ENCODE measurements around the gene PHTF2. TPM values are rescaled to one million over a fixed set of nuclear protein-coding genes. Genes with fewer than 3 reads are reported as not detected.

PHTF2 gene
- total RNA-seq, 4 donors from 2014 or later: 14.5 to 28.6 (median 24.1) TPM

DNA sequence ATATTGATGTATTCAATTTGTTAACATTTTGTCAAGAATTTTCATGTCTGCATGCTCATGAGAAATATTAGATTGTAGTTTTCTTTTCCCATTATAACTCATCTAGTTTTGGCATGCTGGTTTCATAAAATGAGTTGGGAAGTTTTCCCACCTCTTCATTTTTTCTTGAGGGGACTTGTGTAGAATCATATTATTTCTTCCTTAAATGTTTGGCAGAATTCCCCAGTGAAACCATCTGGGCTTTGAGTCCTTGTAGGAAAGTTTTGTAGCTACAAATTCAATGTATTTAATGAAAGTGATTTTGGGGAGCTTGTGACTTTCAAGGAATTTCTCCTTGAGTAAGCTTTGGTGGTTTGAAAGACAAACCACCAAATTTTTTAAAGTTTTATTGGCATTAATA, 173.2 kb downstream of the PHTF2 start:
- Histone ChIP-seq H3K36me3 (no peaks in the 10 kb centered on the region), H3K4me3 (no peak overlapping the region), H3K27ac (no peak overlapping the region), H3K4me1 (no peaks in the 10 kb centered on the region), H3K27me3 (no peaks in the 10 kb centered on the region), H3K9me3 (no peaks in the 10 kb centered on the region)
- in situ Hi-C loops (cut with MboI; ENCODE audit: low pct_ligation_motif_present in 1 of 4, low pct_unique_long_range_greater_than_20kb in 1 of 4, low sequenced_read_pairs in 3 of 4): no loop called here
- DNase-seq: no peak
- TF ChIP-seq POLR2AphosphoS5 (IDR thresholded peaks at IDR 0.05) (no peak), POLR2A (IDR thresholded peaks at IDR 0.05) (no peak), EP300 (IDR thresholded peaks at IDR 0.05; ENCODE audit: low read depth) (no peak)
- TF ChIP-seq, protein P1, sequence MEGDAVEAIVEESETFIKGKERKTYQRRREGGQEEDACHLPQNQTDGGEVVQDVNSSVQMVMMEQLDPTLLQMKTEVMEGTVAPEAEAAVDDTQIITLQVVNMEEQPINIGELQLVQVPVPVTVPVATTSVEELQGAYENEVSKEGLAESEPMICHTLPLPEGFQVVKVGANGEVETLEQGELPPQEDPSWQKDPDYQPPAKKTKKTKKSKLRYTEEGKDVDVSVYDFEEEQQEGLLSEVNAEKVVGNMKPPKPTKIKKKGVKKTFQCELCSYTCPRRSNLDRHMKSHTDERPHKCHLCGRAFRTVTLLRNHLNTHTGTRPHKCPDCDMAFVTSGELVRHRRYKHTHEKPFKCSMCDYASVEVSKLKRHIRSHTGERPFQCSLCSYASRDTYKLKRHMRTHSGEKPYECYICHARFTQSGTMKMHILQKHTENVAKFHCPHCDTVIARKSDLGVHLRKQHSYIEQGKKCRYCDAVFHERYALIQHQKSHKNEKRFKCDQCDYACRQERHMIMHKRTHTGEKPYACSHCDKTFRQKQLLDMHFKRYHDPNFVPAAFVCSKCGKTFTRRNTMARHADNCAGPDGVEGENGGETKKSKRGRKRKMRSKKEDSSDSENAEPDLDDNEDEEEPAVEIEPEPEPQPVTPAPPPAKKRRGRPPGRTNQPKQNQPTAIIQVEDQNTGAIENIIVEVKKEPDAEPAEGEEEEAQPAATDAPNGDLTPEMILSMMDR (IDR thresholded peaks at IDR 0.05): no peak
- intact Hi-C loops (cut with DNase I; ENCODE audit: low total_unique reads): no loop called here

DNA sequence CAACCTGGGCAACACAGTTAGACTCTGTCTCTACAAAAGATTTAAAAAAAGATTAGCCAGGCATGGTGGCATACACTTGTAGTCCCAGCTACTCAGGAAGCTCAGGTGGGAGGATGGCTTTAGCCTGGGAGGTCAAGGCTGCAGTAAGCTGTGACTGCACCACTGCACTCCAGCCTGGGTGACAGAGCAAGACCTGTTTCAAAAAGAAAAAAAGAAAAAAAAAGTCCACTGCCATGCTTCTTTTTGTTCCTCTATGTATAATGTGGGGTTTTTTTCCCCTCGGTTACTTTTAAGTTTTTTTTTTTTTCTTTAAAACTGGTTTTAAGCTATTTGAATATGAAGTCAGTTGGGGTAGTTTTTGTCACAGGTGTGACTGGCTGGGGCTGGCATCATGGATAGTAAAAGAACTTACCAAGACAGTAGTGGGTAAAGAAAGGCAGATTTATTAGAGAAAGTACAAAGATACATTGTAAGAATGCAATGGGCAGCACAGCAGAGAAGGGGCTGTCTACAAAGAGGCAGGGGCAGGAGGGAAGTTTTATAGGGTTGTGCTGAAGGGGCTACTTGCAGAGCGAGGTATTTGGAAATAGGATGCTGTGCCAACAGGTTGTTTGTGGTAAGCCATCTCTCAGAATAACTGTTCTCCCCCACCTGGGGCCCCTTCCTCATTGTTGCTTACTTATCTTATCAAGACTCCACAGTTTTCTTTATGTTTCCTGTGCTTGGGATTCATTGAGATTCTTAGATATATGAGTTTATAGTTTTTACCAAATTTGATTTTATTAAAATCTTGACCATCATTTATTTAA, 177.3 kb downstream of the PHTF2 start:
- Histone ChIP-seq H3K36me3 (no peaks in the 10 kb centered on the region), H3K4me1 (no peaks in the 10 kb centered on the region)
- 66 to 70% methylated on average over 2 of the region's 2 CpGs for WGBS, 2 donors (ENCODE audit: low coverage in 1 of 2)

DNA sequence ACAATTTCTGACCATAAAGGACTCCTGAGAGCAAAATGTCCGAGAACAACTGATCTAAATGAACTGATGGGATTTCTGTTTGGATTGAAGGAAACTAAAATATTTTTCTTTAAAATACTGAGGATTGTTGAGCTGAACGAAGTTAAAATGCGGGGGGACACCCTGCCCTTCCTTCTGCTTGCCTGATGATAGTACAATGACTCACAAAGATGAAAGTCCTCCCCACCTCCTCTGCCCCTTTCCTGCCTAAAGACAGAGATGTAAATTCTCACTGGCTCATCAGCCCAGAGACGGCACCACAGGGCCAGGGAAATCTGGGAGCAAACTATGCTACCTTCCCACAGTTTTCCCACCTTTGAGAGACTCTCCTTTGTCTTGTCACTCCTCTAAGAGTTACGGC, 180.6 kb downstream of the PHTF2 start:
- H3K4me1 ChIP-seq: no peaks in the 10 kb centered on the region
- 88 to 94% methylated on average over 3 to 5 of the region's 5 CpGs for WGBS, 2 donors (ENCODE audit: low coverage in 1 of 2)

More for the DNA sequence above, 177.3 kb downstream of the PHTF2 start:
- H3K27me3 ChIP-seq: no peaks in the 10 kb centered on the region
- TF ChIP-seq EP300 (IDR thresholded peaks at IDR 0.05; ENCODE audit: low read depth): no peak
- DNase-seq: no peak
- H3K9me3 ChIP-seq: no peaks in the 10 kb centered on the region
- H3K4me3 ChIP-seq: no peak overlapping the region
- H3K27ac ChIP-seq: no peak overlapping the region
- in situ Hi-C loops (cut with MboI; ENCODE audit: low pct_ligation_motif_present in 1 of 4, low pct_unique_long_range_greater_than_20kb in 1 of 4, low sequenced_read_pairs in 3 of 4): no loop called here
- intact Hi-C loops (cut with DNase I; ENCODE audit: low total_unique reads): no loop called here

GRCh38 chr7:77980087-77980713, 181.6 kb downstream of the PHTF2 start:
- in situ Hi-C loops (cut with MboI; ENCODE audit: low pct_ligation_motif_present in 1 of 4, low pct_unique_long_range_greater_than_20kb in 1 of 4, low sequenced_read_pairs in 3 of 4): no loop called here
- no peak overlapping the region for H3K27ac ChIP-seq
- 70 to 88% methylated on average over 2 to 3 of the region's 3 CpGs for WGBS, 2 donors (ENCODE audit: low coverage in 1 of 2)

More for the DNA sequence above, 180.6 kb downstream of the PHTF2 start:
- no peak for DNase-seq
- TF ChIP-seq EP300 (IDR thresholded peaks at IDR 0.05; ENCODE audit: low read depth) (no peak), POLR2A (IDR thresholded peaks at IDR 0.05) (no peak), POLR2AphosphoS5 (IDR thresholded peaks at IDR 0.05) (no peak)
- TF ChIP-seq, protein P1 (IDR thresholded peaks at IDR 0.05): no peak
- intact Hi-C loops (cut with DNase I; ENCODE audit: low total_unique reads): no loop called here
- no peaks in the 10 kb centered on the region for H3K36me3 ChIP-seq
- H3K9me3 ChIP-seq: no peaks in the 10 kb centered on the region
- no peak overlapping the region for H3K27ac ChIP-seq
- H3K27me3 ChIP-seq: no peaks in the 10 kb centered on the region
- in situ Hi-C loops (cut with MboI; ENCODE audit: low pct_ligation_motif_present in 1 of 4, low pct_unique_long_range_greater_than_20kb in 1 of 4, low sequenced_read_pairs in 3 of 4): no loop called here
- H3K4me3 ChIP-seq: no peak overlapping the region

More at GRCh38 chr7:77980087-77980713, 181.6 kb downstream of the PHTF2 start:
- no peak for DNase-seq
- Histone ChIP-seq H3K9me3 (no peaks in the 10 kb centered on the region), H3K36me3 (no peaks in the 10 kb centered on the region), H3K27me3 (no peaks in the 10 kb centered on the region), H3K4me3 (no peak overlapping the region), H3K4me1 (no peaks in the 10 kb centered on the region)
- intact Hi-C loops (cut with DNase I; ENCODE audit: low total_unique reads): no loop called here
- TF ChIP-seq, protein P1 (IDR thresholded peaks at IDR 0.05): no peak
- TF ChIP-seq EP300 (IDR thresholded peaks at IDR 0.05; ENCODE audit: low read depth): no peak
- TF ChIP-seq POLR2AphosphoS5 (IDR thresholded peaks at IDR 0.05): no peak
- TF ChIP-seq POLR2A (IDR thresholded peaks at IDR 0.05): no peak

Measured in transverse colon (tissue), 4 donors.